C4-2B (cell line): ENCODE results near the gene ARHGEF5.
"Not testable (repeated sequence)": the region's sequence is repeated elsewhere in the genome, so short reads cannot be mapped to it uniquely, and the experiment has no call there.

Experiments used
- ZFX ChIP-seq: fragments of 450-650 bp; IDR thresholded peaks from 2 replicates; pipeline ENCODE4 v1.6.1; 2017
- TF ChIP-seq, protein P1 (sequence below): fragments of 450-650 bp; conservative IDR thresholded peaks from 2 replicates; pipeline ENCODE4 v1.5.1; 2017; ENCODE audit warnings: mild to moderate bottlenecking

DNA sequence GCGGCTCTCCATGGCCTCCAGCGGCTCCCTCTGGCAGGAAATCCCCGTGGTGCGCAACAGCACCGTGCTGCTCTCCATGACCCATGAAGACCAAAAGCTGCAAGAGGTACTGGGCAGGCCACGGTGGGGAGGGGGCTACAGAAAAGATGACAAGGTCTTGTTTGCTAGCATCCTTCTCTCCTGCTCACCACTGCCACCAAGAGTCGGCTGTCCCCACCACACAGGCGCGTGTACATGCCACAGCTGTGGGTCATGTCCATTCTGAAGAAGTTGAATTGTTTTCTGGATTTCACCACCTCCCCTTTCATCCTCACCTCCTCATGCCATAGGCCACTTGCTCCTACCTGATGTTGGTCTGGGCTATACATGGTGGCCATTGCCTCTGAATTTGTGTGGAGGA, 12.0 kb downstream of the ARHGEF5 start:
- TF ChIP-seq, protein P1, sequence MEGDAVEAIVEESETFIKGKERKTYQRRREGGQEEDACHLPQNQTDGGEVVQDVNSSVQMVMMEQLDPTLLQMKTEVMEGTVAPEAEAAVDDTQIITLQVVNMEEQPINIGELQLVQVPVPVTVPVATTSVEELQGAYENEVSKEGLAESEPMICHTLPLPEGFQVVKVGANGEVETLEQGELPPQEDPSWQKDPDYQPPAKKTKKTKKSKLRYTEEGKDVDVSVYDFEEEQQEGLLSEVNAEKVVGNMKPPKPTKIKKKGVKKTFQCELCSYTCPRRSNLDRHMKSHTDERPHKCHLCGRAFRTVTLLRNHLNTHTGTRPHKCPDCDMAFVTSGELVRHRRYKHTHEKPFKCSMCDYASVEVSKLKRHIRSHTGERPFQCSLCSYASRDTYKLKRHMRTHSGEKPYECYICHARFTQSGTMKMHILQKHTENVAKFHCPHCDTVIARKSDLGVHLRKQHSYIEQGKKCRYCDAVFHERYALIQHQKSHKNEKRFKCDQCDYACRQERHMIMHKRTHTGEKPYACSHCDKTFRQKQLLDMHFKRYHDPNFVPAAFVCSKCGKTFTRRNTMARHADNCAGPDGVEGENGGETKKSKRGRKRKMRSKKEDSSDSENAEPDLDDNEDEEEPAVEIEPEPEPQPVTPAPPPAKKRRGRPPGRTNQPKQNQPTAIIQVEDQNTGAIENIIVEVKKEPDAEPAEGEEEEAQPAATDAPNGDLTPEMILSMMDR: not testable (repeated sequence)
- not testable (repeated sequence) for TF ChIP-seq ZFX
